Measurements from ENCODE around the gene TEX19. TPM values are rescaled to one million over a fixed set of nuclear protein-coding genes. Genes with fewer than 3 reads are reported as not detected.
A peak's percentile ranks its signal among the peaks of the same experiment; 100 is the strongest.

Gene TEX19
- total RNA-seq, 2 donors from 2014 or later = 10.6 TPM; not detected in 1

DNA sequence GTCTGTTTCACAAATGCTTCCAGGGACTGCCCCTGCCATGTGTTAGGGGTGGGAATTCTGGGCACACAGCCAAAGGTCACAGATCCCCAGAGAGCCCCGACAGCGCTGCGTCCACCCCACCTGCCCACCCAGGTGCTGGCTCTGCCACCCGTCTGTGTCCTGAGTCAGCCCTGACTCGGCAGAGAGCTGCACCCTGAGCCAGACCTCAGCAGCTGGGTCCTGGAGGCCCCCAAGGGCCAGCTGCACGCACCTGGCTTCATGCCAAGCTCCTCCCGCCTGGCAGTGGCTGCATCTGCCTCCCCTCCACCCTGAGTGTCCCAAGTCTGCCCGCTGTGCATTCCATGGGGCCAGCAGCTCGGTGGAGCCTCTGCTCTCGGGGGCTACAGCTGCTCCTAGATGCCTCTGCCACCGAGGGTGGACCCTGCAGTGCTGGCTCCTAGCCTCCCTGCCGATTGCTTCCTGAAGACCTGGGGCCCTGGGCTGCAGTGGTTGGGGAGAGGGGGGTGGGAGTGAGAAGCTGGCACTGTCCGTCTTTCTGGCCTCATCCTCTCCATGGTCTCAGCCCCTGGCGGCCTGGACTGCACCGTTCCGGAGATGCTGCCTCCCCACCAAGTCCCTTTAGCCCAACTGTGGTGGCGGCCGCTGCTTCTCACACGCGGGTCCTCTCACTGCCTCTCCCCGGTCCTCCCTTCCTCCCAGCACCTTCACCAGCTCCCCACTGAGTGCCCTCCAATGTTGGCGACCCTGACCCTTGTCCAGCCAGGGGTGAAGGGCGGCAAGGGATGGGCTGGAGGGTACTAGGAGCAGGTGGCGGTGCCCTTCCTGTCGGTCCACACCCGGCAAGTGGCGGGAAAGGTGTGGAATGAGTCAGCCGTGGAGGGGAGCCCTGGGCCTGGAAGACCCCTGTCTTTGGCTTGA is 28.5 kb upstream of the TEX19 start:
- 50% methylated on average over 28 of the region's 28 CpGs for WGBS
- peaks cover 20% of the 10 kb centered on the region for H3K4me1 ChIP-seq (replicated peaks)
- H3K9me3 ChIP-seq = no peaks in the 10 kb centered on the region
- DNase-seq (ENCODE audit: low spot score) = no peak
- no peak overlapping the region for H3K4me3 ChIP-seq
- no peak overlapping the region for H3K27ac ChIP-seq
- H3K36me3 ChIP-seq = no peaks in the 10 kb centered on the region
- intact Hi-C loops (cut with DNase I) = no loop called here
- H3K27me3 ChIP-seq (replicated peaks; ENCODE audit: insufficient read depth) = no peaks in the 10 kb centered on the region
- no peak for TF ChIP-seq POLR2A (IDR thresholded peaks at IDR 0.05)
- no peak for TF ChIP-seq POLR2AphosphoS5 (IDR thresholded peaks at IDR 0.05)
- TF ChIP-seq, protein P1, sequence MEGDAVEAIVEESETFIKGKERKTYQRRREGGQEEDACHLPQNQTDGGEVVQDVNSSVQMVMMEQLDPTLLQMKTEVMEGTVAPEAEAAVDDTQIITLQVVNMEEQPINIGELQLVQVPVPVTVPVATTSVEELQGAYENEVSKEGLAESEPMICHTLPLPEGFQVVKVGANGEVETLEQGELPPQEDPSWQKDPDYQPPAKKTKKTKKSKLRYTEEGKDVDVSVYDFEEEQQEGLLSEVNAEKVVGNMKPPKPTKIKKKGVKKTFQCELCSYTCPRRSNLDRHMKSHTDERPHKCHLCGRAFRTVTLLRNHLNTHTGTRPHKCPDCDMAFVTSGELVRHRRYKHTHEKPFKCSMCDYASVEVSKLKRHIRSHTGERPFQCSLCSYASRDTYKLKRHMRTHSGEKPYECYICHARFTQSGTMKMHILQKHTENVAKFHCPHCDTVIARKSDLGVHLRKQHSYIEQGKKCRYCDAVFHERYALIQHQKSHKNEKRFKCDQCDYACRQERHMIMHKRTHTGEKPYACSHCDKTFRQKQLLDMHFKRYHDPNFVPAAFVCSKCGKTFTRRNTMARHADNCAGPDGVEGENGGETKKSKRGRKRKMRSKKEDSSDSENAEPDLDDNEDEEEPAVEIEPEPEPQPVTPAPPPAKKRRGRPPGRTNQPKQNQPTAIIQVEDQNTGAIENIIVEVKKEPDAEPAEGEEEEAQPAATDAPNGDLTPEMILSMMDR (IDR thresholded peaks at IDR 0.05) = no peak

GRCh38 chr17:82331345-82331939 is 27.6 kb upstream of the TEX19 start:
- Histone ChIP-seq H3K9me3 (no peaks in the 10 kb centered on the region), H3K4me3 (no peak overlapping the region), H3K27me3 (replicated peaks; ENCODE audit: insufficient read depth) (no peaks in the 10 kb centered on the region), H3K27ac (no peak overlapping the region), H3K36me3 (no peaks in the 10 kb centered on the region), H3K4me1 (replicated peaks) (peaks cover 25% of the 10 kb centered on the region)
- TF ChIP-seq POLR2A (IDR thresholded peaks at IDR 0.05) = no peak
- no peak for TF ChIP-seq POLR2AphosphoS5 (IDR thresholded peaks at IDR 0.05)
- TF ChIP-seq, protein P1 (IDR thresholded peaks at IDR 0.05) = no peak
- DNase-seq (ENCODE audit: low spot score) = no peak
- intact Hi-C loops (cut with DNase I) = no loop called here
- WGBS = 86% methylated on average over 25 of the region's 25 CpGs

DNA sequence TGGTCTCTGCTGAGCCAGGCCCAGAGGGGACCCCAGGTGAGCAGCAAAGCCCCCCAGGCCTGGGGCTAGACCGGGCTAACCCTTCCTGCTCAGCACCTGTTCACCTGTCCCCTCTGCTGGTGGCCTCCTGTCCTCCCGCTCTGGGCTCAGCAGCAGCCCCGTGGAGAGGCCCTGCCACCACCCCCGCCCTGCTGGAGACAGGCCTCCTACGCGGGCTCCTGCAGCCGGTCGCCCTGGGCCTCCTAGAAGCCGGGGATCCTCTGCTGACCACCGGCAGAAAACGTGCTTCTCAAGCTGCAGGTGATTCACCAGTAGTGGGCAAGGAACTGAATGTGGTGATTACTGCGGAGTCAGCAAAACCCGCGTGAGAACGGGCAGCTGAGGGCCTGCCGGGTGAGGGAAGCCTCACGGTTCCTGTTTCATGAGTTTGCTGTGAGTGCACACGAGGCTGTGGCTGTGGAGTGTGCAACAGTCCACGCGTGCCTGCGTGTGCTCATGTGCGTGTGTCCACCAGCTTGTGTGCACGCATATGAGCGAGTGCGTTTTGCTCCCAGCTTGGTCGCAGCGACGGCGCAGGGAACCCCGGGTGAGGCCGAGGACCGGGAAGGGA is 26.3 kb upstream of the TEX19 start:
- 13% methylated on average over 22 of the region's 32 CpGs for WGBS

GRCh38 chr17:82333279-82334171 is 25.5 kb upstream of the TEX19 start, which contains the start of gene SECTM1:
TSS of gene SECTM1 (minus strand) at chr17:82333766. CDS start at chr17:82327240, 6,526 bp downstream.
- peak within 1 kb of the TSS; percentile 48 to 56 for H3K4me3 ChIP-seq
- H3K4me1 ChIP-seq (replicated peaks) = peaks cover 25% of the 10 kb centered on the region
- H3K9me3 ChIP-seq = no peaks in the 10 kb centered on the region
- WGBS = 1% methylated on average over 45 of the region's 90 CpGs
- DNase-seq (ENCODE audit: low spot score) = no peak
- H3K27ac ChIP-seq = peak within 1 kb of the TSS; percentile 78 to 91
- intact Hi-C loops (cut with DNase I) = no loop called here
- no peaks in the 10 kb centered on the region for H3K27me3 ChIP-seq (replicated peaks; ENCODE audit: insufficient read depth)
- H3K36me3 ChIP-seq = no peaks in the 10 kb centered on the region
- TF ChIP-seq POLR2AphosphoS5 (IDR thresholded peaks at IDR 0.05) = peak; percentile 50
- TF ChIP-seq, protein P1 (IDR thresholded peaks at IDR 0.05) = no peak

More for the DNA sequence above, 26.3 kb upstream of the TEX19 start:
- no peaks in the 10 kb centered on the region for H3K36me3 ChIP-seq
- no peaks in the 10 kb centered on the region for H3K27me3 ChIP-seq (replicated peaks; ENCODE audit: insufficient read depth)
- H3K27ac ChIP-seq = peak overlapping the region; percentile 78 to 91
- no peak for DNase-seq (ENCODE audit: low spot score)
- peak overlapping the region; percentile 48 to 56 for H3K4me3 ChIP-seq
- peaks cover 25% of the 10 kb centered on the region for H3K4me1 ChIP-seq (replicated peaks)
- intact Hi-C loops (cut with DNase I) = no loop called here
- H3K9me3 ChIP-seq = no peaks in the 10 kb centered on the region
- TF ChIP-seq POLR2AphosphoS5 (IDR thresholded peaks at IDR 0.05) = no peak
- TF ChIP-seq POLR2A (IDR thresholded peaks at IDR 0.05) = no peak
- TF ChIP-seq, protein P1 (IDR thresholded peaks at IDR 0.05) = no peak

All from prostate gland (tissue), 2 donors.